GOT3 (cell line): ENCODE measurements around the gene DAAM2.

Source experiments
- DNase-seq: peaks from one replicate; lab custom pipeline; 2025; ENCODE audit warnings: mixed read lengths; lab: John Stamatoyannopoulos, UW

Gene DAAM2

GRCh38 chr6:39791850-39792539, at the start of gene DAAM2:
TSS of gene DAAM2 (plus strand) at chr6:39792376. CDS start at chr6:39856303, 63,927 bp downstream.
- DNase-seq = no peak

- DNase-seq = no peak
Observed at GRCh38 chr6:39746795-39747194, 45.4 kb upstream of the DAAM2 start.

- DNase-seq = no peak
Observed at GRCh38 chr6:39752835-39753724, 39.1 kb upstream of the DAAM2 start.

- DNase-seq = no peak
Observed at GRCh38 chr6:39753725-39754045, 38.5 kb upstream of the DAAM2 start.

- no peak for DNase-seq
Observed at GRCh38 chr6:39754514-39755115, 37.6 kb upstream of the DAAM2 start.

- no peak for DNase-seq
Observed at GRCh38 chr6:39755231-39755630, 36.9 kb upstream of the DAAM2 start.

GRCh38 chr6:39756582-39756981, 35.6 kb upstream of the DAAM2 start:
- DNase-seq = no peak

- DNase-seq = no peak
Observed at GRCh38 chr6:39758905-39759605, 33.1 kb upstream of the DAAM2 start.

- no peak for DNase-seq
Observed at GRCh38 chr6:39760226-39760952, 31.8 kb upstream of the DAAM2 start.

GRCh38 chr6:39765508-39766065, 26.6 kb upstream of the DAAM2 start:
- no peak for DNase-seq

GRCh38 chr6:39769012-39769411, 23.2 kb upstream of the DAAM2 start:
- no peak for DNase-seq

GRCh38 chr6:39770446-39770845, 21.7 kb upstream of the DAAM2 start:
- DNase-seq = no peak

- no peak for DNase-seq
Observed at GRCh38 chr6:39772559-39773273, 19.5 kb upstream of the DAAM2 start.

- DNase-seq = no peak
Observed at GRCh38 chr6:39773782-39774181, 18.4 kb upstream of the DAAM2 start.

GRCh38 chr6:39776581-39776980, 15.6 kb upstream of the DAAM2 start:
- no peak for DNase-seq

GRCh38 chr6:39777218-39777617, 15.0 kb upstream of the DAAM2 start:
- DNase-seq = no peak

- no peak for DNase-seq
Observed at GRCh38 chr6:39777661-39778060, 14.5 kb upstream of the DAAM2 start.

GRCh38 chr6:39778581-39779255, 13.5 kb upstream of the DAAM2 start:
- DNase-seq = no peak

GRCh38 chr6:39785281-39785680, 6.9 kb upstream of the DAAM2 start:
- no peak for DNase-seq

GRCh38 chr6:39786649-39787048, 5.5 kb upstream of the DAAM2 start:
- DNase-seq = no peak
